ENCODE data around the gene COX4I1.

The COX4I1 gene

DNA sequence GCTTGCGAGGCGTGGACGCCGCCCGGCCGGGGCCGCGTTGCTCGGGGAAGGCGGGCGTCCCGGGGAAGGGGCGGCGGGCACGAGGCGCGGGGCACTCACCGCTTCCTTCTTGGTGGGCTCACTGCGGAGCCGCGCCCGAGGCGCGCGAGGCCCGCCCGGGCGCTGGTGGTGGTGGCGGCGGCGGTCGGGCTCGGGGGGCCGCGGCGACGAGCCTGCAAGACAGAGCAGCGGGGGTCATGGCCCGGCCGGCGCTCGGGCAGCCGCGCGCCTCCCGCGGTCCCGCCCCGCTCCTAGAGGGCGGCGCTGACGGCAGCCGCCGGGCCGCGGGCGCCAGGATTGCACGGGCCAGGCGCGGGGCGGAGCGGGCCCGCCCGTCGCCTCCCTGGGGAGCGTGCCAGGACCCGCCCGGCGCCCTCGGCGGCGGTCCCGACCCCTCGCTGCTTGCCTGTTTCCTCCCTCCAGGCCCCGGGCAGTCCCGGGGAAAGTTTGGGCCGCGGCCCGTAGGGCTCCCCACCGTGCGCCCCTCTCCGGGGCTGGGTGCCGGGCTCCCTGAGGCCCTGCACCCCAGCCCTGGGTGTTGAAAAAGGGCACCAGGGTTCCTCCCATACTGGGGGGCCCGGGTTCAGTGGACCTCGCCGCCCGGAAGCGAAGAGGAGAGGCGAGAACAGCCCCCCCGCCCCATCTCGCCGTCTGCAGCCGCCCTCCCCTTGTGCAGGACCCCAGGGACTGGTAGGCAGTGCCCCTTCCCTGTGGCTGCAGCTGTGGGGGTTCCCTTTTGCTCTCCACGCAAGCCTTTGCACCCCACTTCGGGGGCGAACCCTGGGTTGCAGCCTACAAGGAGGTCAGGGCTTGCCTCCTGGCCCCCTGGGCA, 48.4 kb upstream of the COX4I1 start, which contains the start of gene C16orf74 (continued):
- TF ChIP-seq AEBP2 (tag by site-specific recombination; IDR thresholded peaks at IDR 0.05; ENCODE audit: borderline replicate concordance) (no peak), ZNF843 (tag by site-specific recombination; IDR thresholded peaks at IDR 0.05) (no peak), HOXA7 (CRISPR knock-in tag; IDR thresholded peaks at IDR 0.05; ENCODE audit: borderline replicate concordance) (no peak), ZFP41 (tag by site-specific recombination; IDR thresholded peaks at IDR 0.05; ENCODE audit: borderline replicate concordance) (no peak), ZSCAN4 (tag by site-specific recombination; IDR thresholded peaks at IDR 0.05) (no peak), ZBTB6 (tag by site-specific recombination; IDR thresholded peaks at IDR 0.05) (no peak), PRDM10 (tag by site-specific recombination; IDR thresholded peaks at IDR 0.05) (no peak), ZNF629 (tag by site-specific recombination; IDR thresholded peaks at IDR 0.05) (no peak), ZNF280D (tag by site-specific recombination; IDR thresholded peaks at IDR 0.05) (no peak), ZNF654 (tag by site-specific recombination; IDR thresholded peaks at IDR 0.05; ENCODE audit: low read depth) (no peak), ZNF530 (tag by site-specific recombination; IDR thresholded peaks at IDR 0.05; ENCODE audit: low read depth) (no peak), ZNF776 (tag by site-specific recombination; IDR thresholded peaks at IDR 0.05; ENCODE audit: borderline replicate concordance) (no peak), ZNF830 (tag by site-specific recombination; IDR thresholded peaks at IDR 0.05; ENCODE audit: low read depth) (no peak), ZNF211 (tag by site-specific recombination; IDR thresholded peaks at IDR 0.05; ENCODE audit: low read depth) (no peak), REPIN1 (tag by site-specific recombination; IDR thresholded peaks at IDR 0.05; ENCODE audit: low read depth) (no peak), KLF9 (tag by site-specific recombination; IDR thresholded peaks at IDR 0.05; ENCODE audit: low read depth) (no peak), ZNF391 (tag by site-specific recombination; IDR thresholded peaks at IDR 0.05; ENCODE audit: borderline replicate concordance, low read depth) (no peak), ZNF138 (tag by site-specific recombination; IDR thresholded peaks at IDR 0.05; ENCODE audit: borderline replicate concordance) (no peak), ZNF521 (tag by site-specific recombination; IDR thresholded peaks at IDR 0.05) (no peak), ZNF558 (tag by site-specific recombination; IDR thresholded peaks at IDR 0.05) (no peak)
- TF ChIP-seq, protein P1, sequence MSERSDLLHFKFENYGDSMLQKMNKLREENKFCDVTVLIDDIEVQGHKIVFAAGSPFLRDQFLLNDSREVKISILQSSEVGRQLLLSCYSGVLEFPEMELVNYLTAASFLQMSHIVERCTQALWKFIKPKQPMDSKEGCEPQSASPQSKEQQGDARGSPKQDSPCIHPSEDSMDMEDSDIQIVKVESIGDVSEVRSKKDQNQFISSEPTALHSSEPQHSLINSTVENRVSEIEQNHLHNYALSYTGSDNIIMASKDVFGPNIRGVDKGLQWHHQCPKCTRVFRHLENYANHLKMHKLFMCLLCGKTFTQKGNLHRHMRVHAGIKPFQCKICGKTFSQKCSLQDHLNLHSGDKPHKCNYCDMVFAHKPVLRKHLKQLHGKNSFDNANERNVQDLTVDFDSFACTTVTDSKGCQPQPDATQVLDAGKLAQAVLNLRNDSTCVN (tag by site-specific recombination; optimal IDR thresholded peaks at IDR 0.05) = no peak
- TF ChIP-seq, protein P2, sequence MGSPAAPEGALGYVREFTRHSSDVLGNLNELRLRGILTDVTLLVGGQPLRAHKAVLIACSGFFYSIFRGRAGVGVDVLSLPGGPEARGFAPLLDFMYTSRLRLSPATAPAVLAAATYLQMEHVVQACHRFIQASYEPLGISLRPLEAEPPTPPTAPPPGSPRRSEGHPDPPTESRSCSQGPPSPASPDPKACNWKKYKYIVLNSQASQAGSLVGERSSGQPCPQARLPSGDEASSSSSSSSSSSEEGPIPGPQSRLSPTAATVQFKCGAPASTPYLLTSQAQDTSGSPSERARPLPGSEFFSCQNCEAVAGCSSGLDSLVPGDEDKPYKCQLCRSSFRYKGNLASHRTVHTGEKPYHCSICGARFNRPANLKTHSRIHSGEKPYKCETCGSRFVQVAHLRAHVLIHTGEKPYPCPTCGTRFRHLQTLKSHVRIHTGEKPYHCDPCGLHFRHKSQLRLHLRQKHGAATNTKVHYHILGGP (tag by site-specific recombination; IDR thresholded peaks at IDR 0.05) = no peak
- TF ChIP-seq, protein P3, sequence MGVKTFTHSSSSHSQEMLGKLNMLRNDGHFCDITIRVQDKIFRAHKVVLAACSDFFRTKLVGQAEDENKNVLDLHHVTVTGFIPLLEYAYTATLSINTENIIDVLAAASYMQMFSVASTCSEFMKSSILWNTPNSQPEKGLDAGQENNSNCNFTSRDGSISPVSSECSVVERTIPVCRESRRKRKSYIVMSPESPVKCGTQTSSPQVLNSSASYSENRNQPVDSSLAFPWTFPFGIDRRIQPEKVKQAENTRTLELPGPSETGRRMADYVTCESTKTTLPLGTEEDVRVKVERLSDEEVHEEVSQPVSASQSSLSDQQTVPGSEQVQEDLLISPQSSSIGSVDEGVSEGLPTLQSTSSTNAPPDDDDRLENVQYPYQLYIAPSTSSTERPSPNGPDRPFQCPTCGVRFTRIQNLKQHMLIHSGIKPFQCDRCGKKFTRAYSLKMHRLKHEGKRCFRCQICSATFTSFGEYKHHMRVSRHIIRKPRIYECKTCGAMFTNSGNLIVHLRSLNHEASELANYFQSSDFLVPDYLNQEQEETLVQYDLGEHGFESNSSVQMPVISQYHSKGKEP (tag by site-specific recombination; IDR thresholded peaks at IDR 0.05) = no peak
